HG02571 (cell line): ENCODE measurements around the gene PTPN5.

Source experiments
- ATAC-seq: cut with Tn5 transposase; IDR thresholded peaks from one replicate; pipeline ENCODE4 v1.9.1; 2021; ENCODE audit warnings: mild to moderate bottlenecking, moderate library complexity; ENCODE audit not compliant: unreplicated experiment

The PTPN5 gene

DNA sequence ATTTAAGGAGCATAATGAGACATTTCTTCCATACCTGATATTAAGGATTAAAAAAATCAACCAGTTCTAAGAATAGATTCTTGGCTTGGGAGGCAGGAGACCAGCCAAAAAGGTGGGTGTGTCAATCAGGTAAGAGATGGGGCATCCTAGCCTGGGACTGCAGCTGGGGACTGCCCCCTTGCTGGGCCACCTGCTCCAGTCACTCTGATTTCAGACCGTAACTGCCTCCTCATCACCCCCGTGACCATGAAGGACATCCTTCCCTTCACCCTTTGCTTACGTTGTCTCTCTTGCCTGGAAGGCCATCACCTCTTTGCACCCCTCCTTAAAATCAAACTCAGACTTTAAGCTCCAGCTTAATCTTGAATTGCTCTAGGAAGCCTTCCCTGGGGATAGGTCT, 17.9 kb downstream of the PTPN5 start:
- no peak for ATAC-seq

- ATAC-seq: no peak
Observed at GRCh38 chr11:18773104-18773503, 18.5 kb downstream of the PTPN5 start.

GRCh38 chr11:18772211-18772610, 19.4 kb downstream of the PTPN5 start:
- ATAC-seq: no peak

- ATAC-seq: no peak
Observed at GRCh38 chr11:18771266-18772035, 20.1 kb downstream of the PTPN5 start.

- no peak for ATAC-seq
Observed at GRCh38 chr11:18770479-18771125, 21.0 kb downstream of the PTPN5 start.

- ATAC-seq: peak; percentile 61
Observed at GRCh38 chr11:18769802-18770456, 21.7 kb downstream of the PTPN5 start.

GRCh38 chr11:18768978-18769377, 22.6 kb downstream of the PTPN5 start:
- no peak for ATAC-seq

GRCh38 chr11:18768472-18768901, 23.1 kb downstream of the PTPN5 start:
- peak; percentile 72 for ATAC-seq

GRCh38 chr11:18766015-18766414, 25.6 kb downstream of the PTPN5 start:
- ATAC-seq: no peak

- no peak for ATAC-seq
Observed at GRCh38 chr11:18765554-18765953, 26.0 kb downstream of the PTPN5 start.

DNA sequence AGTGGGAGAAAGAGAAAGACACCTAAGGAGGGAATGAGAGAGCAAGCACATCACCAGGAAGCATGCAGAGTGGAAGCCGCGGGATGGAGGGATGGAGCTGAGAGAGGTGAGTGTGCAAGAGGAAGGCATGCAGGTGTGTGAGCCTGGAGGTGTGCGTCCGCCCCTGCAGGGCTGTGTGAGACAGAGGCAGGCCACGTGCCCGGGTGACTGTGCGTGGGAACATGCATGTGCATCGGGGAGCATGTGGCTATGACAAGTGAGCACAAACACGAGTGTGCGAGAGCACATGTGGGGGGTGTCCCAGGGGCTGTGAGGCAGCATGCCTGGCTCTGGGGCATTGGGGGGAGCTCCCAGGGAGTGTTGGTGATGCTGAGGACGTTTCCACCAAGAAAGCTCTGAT, 29.9 kb downstream of the PTPN5 start:
- ATAC-seq: no peak

DNA sequence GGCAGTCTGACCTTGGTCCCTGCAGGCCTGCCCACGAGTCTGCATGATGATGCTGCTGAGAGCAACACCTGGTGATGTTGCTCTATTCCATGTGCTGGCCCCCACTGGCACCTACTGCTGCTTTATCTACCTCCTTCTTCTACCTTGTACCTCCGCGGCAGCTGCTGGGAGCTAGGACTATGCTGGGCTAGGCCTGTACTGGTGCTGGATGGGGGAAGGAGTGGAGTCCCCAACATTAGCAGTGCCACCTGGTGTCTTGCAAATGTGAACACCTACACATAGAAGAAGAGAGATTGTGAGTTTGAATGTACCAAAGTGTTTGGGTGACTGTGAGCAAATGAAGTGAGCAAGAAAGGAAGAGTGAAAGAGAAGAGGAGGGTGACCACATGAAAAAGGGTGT, 30.5 kb downstream of the PTPN5 start:
- no peak for ATAC-seq

DNA sequence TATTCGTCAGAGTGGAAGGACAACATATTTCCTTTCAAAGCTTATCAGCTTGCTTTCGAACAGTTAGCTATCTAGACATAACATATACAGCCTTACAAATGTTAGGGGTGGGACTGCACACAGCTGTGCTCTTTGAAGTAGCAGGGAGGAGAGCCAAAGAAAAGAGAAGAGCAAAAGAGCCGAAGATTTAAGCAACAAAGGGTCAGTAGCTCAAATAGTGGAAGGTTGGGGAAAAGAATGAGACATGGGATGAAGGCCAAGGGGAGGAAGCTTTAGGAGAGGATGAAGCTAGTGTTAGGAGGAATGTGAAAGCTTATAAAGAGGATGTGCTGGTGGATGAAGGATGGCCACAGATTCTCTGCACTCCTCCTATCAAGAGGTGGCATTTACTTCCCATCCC, 33.8 kb downstream of the PTPN5 start:
- ATAC-seq: no peak

DNA sequence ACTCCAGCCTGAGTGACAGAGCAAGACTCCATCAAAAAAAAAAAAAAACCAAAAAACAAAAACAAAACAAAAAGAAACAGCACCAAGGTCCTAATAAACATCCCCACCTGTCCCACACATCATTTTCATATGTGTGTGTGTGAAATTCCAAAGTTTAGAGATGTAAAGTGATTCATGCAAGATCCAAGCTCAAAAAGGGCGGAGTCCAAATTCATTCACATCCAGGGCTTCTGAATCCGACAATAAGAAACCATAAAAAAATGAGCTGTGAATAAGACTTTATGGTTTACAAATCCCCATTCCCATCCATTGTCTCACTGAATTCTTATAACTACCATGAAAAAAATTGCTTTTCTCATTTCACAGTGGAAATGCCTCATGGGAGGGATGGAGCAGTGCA, 34.7 kb downstream of the PTPN5 start:
- ATAC-seq: no peak

DNA sequence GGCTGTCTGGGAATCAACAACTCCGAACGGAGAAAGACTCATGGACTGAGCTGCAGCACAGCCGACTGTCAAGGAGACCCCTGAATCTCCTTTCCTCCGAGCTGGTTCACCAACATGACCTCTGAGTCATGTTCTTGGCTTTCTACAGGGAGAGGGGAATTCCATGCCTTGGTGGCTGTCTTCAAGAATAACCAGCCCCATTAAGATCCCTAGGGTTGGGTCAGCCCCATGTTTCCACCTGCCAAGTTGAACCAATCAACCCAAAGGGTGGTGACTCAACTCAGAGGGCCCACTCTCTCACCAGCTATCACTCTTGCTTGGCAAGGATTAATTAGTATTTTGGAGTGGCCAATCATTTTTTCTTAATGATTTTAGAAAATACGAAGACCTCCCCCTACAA, 37.3 kb downstream of the PTPN5 start:
- no peak for ATAC-seq

DNA sequence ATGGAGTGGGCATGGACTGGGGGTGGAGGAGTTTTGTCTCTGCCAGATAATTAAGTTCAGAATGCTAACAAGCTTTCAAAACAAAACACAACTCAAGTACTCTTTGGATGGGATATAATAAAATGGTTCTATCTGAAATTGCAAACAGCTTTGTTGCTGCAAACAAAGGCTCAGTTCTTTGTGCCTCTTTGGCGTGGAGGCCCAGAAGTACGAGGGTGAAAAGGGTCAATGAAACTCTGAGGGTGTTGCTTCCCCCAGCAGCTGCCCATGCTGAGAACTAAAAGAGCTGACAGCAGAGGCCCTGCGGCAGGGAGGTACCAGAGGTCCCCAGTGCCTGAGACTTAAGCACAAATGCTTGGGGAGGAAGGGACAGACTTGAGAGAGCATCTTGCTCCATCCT, 39.1 kb downstream of the PTPN5 start:
- ATAC-seq: no peak

- no peak for ATAC-seq
Observed at GRCh38 chr11:18750944-18751343, 40.7 kb downstream of the PTPN5 start.

- ATAC-seq: no peak
Observed at GRCh38 chr11:18749681-18750319, 41.8 kb downstream of the PTPN5 start.

DNA sequence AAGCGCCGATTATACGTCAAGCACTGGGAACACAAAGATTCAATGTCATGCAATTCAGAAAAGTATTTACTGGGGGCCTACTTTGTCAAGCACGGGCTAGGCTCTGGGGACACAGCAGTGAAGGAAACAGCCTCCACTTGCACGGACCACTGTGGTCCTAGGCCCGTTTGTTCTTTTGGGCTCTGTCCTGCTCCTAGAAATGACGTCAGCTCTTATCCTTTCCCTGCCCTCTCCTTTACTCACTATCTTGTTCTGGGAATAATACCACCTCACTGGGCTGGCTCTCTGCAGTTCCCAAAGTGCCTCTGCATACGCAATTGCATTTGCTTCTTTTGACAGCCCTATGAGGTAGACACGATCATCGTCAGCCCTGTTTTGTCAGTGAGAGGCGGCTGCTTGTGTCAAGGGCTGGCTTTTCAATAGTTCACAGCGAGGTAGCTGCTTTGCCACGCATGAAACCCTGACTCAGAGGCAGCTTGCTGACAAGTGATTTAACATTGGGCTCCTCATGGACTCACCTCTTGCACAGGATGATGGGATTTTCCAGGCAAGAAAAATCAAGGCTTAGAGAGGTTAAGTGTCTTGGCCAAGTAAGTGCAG, 42.7 kb downstream of the PTPN5 start:
- no peak for ATAC-seq

GRCh38 chr11:18745251-18745650, 46.3 kb downstream of the PTPN5 start:
- no peak for ATAC-seq

DNA sequence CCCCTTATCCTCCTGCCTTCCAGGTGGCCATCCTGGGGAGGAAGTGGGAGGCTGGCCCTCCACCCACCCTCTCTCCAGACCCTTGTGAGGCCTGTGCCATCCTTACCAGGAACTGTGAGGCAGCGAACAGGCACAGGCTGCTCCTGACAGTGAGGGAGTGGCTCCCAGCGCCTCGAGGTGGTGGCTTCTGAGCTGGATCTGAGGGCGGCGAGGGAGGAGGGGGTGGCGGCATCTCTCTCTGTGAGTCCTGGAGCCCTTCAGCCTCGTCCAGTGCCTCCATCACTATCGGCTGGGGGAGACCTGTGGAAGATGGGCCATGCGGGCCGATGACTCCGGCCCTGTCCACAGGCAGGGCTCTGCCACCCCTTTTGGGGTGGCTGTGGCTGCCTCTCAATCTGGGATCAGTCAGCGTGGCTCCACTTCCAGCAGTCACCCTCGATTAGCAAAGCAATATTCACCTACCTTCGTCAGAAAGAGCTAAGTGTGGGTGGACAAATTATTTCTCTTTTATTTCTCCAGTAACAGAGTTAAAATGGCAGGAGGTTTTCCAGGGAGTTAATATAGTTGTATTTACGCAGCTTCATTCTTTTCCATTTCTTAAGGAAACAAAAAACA, 47.6 kb downstream of the PTPN5 start:
- no peak for ATAC-seq
